Activated T-cell treated with anti-CD3 and anti-CD28 coated beads for 1 hour (primary cell): Measurements from ENCODE around the gene COLQ.
"Not testable (repeated sequence)": the region's sequence is repeated elsewhere in the genome, so short reads cannot be mapped to it uniquely, and the experiment has no call there.

ENCODE experiments used
- DNase-seq: peaks from one replicate; pipeline ENCODE4 v3.0.0-alpha.2; 2020; ENCODE audit warnings: low read depth

COLQ gene

DNA sequence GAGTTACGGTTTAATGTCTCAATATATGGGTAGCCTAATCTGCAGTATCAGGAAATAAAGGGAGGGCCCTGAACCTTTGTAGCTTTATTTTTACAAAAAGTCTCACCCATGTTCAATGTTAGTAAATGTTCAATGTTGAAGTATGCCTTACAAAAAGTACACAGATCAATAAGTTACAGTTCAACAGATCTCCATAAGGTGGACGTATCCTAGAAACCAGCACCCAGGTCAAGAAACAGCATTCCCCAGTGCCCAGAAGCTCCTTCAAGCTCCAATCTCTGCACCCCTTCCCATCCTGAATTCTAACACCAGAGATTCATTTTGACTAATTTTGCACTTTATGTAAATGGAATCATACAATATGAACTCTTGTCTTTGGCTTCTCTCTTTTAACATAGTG is 31.3 kb downstream of the COLQ start:
- no peak for DNase-seq

- no peak for DNase-seq
Observed at GRCh38 chr3:15488002-15488401, 33.5 kb downstream of the COLQ start.

GRCh38 chr3:15486979-15487378 is 34.5 kb downstream of the COLQ start:
- no peak for DNase-seq

- DNase-seq: no peak
Observed at GRCh38 chr3:15486020-15486419, 35.5 kb downstream of the COLQ start.

DNA sequence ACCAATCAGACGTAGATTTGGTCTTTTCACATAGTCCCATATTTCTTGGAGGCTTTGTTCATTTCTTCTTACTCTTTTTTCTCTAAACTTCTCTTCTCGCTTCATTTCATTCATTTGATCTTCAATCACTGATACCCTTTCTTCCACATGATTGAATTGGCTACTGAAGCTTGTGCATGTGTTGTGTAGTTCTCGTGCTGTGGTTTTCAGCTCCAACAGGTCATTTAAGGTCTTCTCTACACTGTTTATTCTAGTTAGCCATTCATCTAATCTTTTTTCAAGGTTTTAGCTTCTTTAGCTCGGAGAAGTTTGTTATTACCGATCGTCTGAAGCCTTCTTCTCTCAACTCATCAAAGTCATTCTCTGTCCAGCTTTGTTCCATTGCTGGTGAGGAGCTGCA is 37.0 kb downstream of the COLQ start:
- DNase-seq: not testable (repeated sequence)

- DNase-seq: no peak
Observed at GRCh38 chr3:15479400-15480224, 41.9 kb downstream of the COLQ start.

GRCh38 chr3:15478640-15478979 is 42.9 kb downstream of the COLQ start:
- no peak for DNase-seq

DNA sequence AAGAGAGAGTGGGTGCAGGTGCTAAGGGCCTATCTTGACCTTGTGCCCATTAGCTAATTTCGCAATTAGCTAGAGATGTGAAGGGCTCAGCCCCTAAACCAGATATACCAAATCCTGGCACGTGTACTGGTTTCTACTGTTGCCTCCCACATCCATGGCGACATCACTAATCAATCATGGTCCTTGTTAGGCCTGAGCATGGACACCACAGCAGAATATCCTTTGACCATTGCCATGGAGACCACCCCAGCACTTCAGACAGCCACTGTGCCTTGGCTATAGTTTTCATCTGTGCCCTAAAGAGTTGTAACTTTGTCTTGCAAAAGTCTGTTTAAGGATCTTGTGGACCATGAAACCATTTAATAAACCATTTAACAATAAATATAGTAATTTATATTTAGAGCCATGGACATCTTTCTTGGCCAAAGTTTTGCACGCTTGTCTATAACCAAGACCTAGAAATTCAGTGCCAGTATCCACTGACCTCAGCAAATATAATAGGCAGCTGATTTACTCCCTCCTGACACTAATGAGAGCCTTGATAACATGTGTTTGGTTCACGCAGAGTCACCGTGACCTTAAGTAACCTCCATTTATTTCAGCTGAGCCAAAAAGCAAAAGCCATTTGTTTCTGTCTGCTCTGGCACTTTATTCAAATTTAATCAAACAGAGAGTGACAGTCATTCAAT is 43.4 kb downstream of the COLQ start:
- no peak for DNase-seq

GRCh38 chr3:15476378-15476777 is 45.1 kb downstream of the COLQ start:
- no peak for DNase-seq

DNA sequence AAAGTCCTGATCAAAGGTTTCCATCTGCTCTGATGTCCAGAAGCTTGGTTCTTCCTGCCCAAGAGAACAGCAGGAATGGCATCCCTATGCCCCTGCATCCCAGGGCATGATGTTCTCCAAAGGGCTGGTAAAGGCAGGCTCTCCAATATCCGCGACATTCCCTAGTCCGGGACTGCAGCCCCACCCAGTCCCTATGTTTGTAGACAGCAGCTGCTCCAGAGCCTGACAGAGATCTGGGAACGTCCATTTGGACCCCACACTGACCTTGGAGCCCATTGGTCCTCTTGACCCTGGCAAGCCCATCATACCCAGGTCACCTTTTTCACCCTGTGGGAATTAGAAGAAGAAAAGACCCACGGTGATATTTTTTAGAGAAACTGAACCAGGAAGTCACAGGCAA is 46.3 kb downstream of the COLQ start:
- no peak for DNase-seq

- no peak for DNase-seq
Observed at GRCh38 chr3:15471861-15472260, 49.6 kb downstream of the COLQ start.

GRCh38 chr3:15470849-15471248 is 50.7 kb downstream of the COLQ start:
- DNase-seq: no peak

DNA sequence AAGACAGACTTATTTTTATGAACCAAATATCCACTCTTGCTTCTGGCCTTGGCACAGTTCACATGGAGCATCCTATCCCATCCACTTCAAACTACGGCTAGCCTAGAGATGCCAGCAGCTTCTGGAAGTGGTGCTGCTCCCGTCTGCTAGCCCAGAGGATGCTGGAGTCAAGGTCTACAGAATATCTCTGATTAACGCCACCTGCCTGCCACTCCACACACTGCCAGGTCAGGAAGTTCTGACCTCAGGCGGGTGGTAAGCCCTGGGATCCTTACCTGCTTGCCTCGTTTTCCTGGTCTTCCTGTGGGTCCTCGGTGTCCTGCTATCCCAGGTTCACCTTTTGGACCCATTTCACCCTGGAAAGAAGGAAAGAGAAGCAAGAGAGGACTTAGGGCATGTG is 51.2 kb downstream of the COLQ start:
- DNase-seq: no peak

- DNase-seq: no peak
Observed at GRCh38 chr3:15467227-15468181, 54.0 kb downstream of the COLQ start.

GRCh38 chr3:15465876-15466585 is 55.5 kb downstream of the COLQ start:
- no peak for DNase-seq

DNA sequence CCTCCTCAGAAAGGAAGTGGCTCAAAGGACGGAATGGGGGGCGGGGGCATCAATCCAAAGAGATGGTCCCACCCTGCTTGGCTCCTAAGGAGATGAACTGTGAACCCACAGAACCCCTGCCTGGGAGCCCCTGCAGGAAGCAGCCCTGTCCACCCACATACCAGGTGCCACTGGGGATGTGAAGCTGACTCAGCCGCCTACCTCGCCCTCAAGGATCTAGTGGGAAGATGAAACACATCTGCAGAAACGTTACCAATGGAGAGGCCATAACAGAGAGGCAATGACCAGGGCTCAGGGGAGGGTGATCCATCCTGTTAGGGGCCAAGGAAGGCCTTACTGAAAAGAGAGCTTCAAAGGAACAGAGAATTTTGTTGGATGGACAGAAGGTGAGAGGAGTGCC is 59.1 kb downstream of the COLQ start:
- DNase-seq: no peak

DNA sequence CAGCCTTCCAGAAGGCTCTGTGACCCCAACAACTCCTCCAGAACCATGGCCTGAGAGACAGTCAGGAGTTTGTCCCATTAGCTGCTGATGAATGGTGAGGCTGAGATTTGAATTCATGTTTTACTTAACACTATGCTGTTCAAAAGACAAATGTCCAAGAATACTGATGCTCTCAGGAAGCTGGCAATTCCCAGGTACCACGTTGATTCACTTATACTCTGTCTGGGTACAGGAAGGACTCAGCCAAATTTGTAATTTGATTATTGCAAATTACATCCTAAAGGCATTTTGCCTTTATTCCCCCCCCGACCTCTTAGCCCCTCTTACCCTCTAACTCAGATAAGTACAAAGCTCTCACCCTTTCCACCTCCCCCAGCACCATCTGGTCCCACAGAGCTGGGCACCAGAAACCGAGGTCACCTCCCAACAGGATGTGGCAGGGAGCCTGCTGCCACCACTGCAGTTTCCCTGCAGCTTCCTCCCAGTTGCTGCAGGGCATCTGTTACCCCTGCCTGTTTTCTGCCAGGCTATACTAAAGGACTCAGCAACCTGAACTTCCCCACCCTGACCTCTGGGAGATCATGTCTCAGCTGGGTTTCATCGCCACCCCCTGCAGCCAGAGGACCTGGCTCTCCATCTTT is 60.5 kb downstream of the COLQ start:
- DNase-seq: no peak

- DNase-seq: no peak
Observed at GRCh38 chr3:15458212-15458780, 63.2 kb downstream of the COLQ start.

- DNase-seq: not testable (repeated sequence)
Observed at GRCh38 chr3:15456915-15457314, 64.6 kb downstream of the COLQ start.

DNA sequence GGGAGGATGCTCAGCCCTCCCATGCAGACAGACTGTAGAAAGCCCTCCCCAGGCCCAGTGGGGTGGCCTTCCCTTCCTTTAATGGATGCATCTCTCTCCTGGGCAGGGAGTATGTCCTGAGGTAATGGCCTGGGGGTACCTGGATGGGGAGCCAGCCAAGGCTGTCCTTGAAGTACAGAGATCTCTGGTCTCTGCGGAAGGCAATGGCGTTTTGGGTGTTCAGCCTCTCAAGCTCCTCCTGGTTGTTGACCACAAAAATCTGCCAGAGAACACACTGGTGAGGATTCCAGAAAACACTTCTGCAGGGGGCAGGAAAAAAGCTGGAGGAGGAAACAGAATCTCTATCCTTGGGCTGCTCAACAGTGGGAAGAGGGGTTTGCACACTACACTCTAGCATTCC is 65.2 kb downstream of the COLQ start:
- DNase-seq: no peak

- no peak for DNase-seq
Observed at GRCh38 chr3:15455756-15456155, 65.8 kb downstream of the COLQ start.
